WI38 (cell line): ENCODE measurements around the gene CDC123.

ENCODE experiments used
- H3K4me3 ChIP-seq: 2 replicates; pipeline ENCODE4 v1.5.1; 2011; ENCODE audit warnings: low read depth, mild to moderate bottlenecking, control low read depth, low read length
- TF ChIP-seq, protein P1 (sequence below): IDR thresholded peaks from 2 replicates; pipeline ENCODE4 v1.5.1; 2012; ENCODE audit warnings: low read depth, mild to moderate bottlenecking, control low read depth, low read length

Gene CDC123, protein sequence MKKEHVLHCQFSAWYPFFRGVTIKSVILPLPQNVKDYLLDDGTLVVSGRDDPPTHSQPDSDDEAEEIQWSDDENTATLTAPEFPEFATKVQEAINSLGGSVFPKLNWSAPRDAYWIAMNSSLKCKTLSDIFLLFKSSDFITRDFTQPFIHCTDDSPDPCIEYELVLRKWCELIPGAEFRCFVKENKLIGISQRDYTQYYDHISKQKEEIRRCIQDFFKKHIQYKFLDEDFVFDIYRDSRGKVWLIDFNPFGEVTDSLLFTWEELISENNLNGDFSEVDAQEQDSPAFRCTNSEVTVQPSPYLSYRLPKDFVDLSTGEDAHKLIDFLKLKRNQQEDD

DNA sequence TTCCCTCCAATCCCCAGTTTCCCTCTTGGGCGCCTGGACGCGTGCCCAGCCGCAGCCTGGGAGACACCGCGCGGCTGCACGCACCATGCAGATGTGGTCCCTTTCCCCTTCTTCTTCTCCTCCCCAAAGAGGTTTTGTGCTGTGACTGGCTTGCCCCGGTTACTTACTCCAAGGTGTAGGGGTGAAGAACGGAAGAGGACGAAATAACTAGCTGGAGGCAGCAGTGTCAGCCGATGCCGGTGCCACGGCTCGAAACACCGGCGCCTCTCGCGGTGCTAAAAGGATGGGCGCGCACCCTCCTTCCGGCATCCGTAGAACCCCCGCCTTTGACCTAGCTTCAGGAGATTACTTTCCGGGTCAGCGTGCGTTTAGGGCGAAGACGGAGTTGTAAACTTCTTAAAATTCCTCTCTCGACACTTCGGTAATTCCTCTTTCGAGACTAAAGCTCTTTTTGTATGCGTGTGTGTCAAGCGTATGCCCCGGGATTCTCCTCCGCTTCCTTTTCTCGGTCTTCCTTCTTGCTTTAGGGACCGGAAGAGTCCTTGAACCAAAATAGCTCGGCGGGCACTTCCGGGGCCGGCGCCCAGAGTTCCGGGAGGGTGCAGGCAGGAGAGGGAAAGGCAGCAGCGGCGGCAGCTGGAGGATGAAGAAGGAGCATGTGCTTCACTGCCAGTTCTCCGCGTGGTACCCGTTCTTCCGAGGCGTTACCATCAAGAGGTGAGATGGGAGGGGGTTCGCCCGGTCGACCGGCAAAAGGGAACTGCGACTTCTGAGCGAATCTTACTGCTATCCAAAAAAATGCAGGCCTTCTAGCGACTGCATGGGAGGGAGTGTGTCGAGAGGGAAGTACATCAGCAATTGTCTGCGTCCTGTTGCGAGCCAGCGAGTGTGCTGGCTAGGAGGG, at the start of gene CDC123, which contains the start of gene NUDT5:
CDC123 (plus strand) TSS at position 586 of the 904 bp plus-strand sequence; CDS start at position 644, 58 bp downstream.
NUDT5 (minus strand) TSS at position 289 of the 904 bp plus-strand sequence. CDS start 9,600 bp downstream, outside the sequence.
- TF ChIP-seq, protein P1, sequence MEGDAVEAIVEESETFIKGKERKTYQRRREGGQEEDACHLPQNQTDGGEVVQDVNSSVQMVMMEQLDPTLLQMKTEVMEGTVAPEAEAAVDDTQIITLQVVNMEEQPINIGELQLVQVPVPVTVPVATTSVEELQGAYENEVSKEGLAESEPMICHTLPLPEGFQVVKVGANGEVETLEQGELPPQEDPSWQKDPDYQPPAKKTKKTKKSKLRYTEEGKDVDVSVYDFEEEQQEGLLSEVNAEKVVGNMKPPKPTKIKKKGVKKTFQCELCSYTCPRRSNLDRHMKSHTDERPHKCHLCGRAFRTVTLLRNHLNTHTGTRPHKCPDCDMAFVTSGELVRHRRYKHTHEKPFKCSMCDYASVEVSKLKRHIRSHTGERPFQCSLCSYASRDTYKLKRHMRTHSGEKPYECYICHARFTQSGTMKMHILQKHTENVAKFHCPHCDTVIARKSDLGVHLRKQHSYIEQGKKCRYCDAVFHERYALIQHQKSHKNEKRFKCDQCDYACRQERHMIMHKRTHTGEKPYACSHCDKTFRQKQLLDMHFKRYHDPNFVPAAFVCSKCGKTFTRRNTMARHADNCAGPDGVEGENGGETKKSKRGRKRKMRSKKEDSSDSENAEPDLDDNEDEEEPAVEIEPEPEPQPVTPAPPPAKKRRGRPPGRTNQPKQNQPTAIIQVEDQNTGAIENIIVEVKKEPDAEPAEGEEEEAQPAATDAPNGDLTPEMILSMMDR: no peak
- H3K4me3 ChIP-seq: peak within 1 kb of the TSS; percentile 85

DNA sequence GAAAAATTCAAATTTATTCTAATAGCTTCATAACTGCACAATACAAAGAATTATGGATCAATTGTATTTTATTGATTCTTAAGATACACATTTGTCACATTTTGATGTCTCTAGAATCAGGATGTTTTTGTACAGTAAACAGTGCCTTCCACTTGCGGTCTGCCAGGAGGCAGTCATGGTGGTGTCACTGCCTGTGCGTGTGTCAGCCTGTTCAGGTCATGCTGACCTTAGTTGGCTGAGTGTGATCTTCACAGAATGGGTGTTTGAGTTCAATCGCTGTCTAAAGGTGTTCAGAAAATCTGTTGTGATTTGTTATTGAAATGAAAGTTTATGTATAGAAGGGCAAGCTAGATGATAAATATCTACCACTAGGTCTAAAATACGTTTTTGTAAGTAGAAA, 45.8 kb upstream of the CDC123 start:
- TF ChIP-seq, protein P1: no peak

DNA sequence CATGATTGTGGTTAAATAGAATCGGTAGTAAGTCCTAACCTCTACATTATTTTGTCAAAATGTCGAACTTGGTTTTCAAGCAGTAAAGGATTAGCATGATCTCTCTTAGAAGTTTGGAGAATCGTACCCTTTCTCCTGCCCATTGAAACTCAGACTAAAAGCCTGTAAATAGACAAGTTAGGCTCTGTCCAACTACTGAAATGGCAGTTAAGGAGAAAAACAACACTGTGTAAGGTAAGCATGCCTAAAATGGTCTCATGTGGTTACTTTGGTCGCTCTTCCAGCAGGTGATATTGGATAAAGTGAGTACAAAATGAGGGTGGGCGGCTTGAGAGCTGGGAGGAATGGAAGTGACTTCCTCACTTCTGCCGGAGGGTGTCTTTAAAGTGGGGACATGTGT, 41.5 kb upstream of the CDC123 start:
- no peak overlapping the region for H3K4me3 ChIP-seq
- TF ChIP-seq, protein P1: no peak

More for the DNA sequence above, 45.8 kb upstream of the CDC123 start:
- H3K4me3 ChIP-seq: no peak overlapping the region

DNA sequence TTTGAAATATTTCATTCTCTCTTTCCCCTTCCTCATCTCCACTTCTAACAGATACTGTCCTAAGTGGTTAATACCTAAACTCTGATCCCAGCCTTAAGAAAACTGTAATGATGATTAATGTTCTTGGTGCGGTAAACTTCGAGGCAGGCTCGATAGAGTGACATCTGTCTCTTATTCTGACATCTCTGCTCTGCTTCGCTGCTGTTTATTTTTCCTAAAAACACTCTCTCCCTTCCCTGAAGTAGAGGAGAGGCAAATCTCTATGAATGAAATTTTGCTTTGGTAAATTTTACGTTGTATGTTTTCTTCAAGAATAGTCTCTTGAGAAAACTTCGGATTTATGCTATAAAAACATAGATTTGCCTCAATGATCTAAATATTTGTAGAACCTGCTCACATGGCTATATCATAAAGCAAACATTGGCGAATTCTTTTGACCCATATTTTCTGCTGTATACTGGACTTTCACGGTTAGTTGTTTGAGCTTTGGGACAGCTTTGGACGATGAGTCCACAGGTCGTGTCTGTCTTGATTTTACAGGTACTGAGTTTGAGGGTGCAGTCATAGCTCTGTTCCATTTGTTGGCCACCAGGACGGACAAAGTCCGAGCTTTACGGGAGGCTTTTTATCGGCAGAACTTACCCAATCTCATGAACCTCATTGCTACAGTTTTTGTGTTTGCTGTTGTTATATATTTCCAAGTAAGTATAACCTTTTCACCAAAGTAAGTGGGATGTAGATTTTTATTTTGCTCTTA, 39.4 kb upstream of the CDC123 start:
- TF ChIP-seq, protein P1: no peak
- no peak overlapping the region for H3K4me3 ChIP-seq

DNA sequence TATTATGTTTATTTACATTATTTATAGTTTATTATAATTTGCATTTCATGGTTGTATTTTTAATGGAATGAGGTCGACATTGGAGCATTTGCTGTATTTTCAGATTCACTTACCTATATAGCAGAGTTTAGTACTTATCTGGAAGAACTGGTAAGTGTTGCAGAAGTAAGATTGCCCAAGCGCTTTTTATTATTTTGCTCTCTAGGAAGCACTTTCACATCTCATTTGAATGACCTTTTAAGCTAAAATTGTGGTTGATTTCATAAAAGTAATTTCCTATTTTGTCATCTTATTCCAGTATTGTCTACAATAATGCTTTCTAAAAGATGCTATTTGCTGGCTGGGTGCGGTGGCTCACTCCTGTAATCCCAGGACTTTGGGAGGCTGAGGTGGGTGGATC, 37.9 kb upstream of the CDC123 start:
- TF ChIP-seq, protein P1: no peak
- H3K4me3 ChIP-seq: no peak overlapping the region

DNA sequence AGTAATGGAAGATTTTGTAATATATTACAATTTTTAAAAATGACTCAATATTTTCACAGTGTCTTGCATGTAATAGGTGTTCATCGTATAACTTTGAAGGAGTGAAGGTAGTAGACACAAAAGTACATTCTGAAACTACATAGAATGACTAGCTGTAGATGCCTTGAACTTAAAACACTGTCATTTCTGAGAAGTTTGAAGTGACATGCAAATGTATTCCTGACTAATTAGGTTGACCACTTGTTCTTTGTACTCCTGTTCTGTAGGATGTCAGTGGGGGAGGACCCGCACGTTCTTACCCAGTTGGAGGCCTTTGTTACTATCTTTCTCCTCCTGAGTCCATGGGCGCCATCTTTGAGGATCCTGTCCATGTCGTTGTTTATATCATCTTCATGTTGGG, 35.3 kb upstream of the CDC123 start:
- TF ChIP-seq, protein P1: no peak
- H3K4me3 ChIP-seq: no peak overlapping the region
